SH-SY5Y (cell line): ENCODE results near the gene TAF7L.

Experiments
- GATA2 ChIP-seq: IDR thresholded peaks from 2 replicates; pipeline ENCODE4 v1.6.1; 2011; ENCODE audit warnings: mild to moderate bottlenecking, low read depth, low read length
- GATA3 ChIP-seq: IDR thresholded peaks from 2 replicates; pipeline ENCODE4 v1.6.1; 2011; ENCODE audit warnings: low read depth, mild to moderate bottlenecking, low read length, moderate library complexity

The TAF7L gene, protein sequence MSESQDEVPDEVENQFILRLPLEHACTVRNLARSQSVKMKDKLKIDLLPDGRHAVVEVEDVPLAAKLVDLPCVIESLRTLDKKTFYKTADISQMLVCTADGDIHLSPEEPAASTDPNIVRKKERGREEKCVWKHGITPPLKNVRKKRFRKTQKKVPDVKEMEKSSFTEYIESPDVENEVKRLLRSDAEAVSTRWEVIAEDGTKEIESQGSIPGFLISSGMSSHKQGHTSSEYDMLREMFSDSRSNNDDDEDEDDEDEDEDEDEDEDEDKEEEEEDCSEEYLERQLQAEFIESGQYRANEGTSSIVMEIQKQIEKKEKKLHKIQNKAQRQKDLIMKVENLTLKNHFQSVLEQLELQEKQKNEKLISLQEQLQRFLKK

DNA sequence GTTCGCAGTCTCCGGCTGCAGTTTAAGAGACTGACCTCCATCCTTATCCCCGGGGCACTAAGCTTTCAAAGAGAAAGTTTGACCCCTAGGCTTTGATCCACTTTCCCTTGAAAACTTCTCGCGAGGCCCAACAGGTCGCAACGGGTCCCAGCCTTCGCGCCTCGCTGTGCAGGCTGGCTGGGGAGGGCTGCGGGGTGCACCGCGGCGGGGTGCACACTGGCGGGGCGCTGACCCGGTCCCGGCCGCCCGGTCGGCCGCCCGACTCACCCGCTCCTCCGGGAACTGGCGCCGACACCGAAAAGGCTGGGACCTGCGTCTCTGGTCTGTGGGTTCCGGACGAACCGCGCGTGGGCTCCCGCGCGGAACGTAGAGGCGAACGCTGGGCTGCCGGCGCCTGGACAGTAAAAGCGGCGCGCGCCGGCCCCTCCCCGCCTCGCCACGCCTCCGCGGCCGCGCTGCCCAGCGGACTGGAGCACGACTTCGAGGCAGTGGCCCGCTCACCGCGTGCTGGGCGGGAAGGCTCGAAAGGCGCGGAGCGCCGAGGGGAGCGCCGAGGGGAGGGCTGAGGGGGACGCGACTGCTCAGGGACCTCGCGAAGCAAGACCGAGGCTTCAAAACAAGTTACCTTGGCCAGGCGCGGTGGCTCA, at the start of gene TAF7L:
Gene TAF7L (minus strand): TSS at position 378 of the 647 bp plus-strand sequence. CDS start 3,791 bp downstream, outside the sequence.
- TF ChIP-seq GATA2 (no peak), GATA3 (no peak)

DNA sequence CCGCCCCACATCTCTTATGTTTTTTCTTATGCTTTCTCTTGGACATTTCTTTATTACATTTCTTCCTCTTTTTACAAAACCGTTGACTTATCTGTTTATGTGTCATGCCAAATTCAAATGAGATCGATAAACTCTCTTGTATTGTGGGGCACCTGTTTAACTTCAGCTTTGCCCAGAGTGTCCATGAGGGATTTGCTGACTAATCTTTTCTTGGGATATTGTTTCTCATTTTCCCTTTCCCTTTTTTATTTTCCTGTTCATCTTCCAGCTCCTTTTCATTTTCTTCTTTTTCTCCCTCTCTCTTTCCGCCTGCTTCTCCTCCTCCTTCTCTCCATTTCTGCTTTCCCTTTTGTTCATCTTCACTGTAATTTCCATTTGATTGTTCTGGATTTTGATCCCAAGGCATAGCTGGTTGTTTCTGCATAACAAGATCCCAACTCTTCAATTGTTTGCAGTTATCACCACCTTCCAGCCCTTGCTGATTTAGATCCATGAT, 46.7 kb upstream of the TAF7L start:
- TF ChIP-seq GATA3 (no peak), GATA2 (no peak)

DNA sequence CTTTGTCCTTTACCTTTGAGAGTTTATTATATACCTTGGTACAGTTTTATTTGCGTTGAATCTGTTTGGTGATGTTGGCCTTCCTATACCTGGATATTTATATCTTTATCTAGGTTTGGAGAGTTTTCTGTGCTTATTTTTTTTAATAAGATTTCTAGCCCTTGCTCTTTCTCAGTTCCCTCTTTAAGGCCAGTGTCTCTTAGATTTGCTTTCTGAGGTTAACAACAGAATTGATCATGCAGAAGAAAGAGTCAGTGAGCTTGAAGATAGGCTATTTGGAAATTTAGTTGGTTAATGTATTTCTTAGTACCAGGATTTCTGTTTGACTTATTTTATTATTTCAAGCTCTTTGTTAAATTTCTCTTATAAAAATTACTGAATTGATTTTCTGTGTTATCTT, 12.7 kb upstream of the TAF7L start:
- TF ChIP-seq GATA3 (no peak), GATA2 (no peak)

DNA sequence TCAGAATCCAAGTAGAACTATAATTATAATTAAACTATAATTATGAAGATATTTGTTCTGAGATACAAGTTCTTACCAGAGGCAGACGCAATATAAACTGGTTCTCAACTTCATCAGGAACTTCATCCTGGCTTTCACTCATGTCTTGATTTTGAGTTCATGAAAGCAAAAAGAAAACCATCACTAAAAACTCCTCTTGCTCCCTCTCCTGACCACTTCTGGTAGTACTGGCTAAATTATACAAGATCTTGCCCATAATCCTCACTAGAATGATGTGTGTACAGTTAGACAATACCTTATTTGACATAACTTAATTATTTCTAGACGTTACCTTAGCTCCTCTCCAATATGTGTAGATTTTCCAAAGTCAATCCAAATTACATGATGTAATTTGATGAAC, 3.7 kb downstream of the TAF7L start:
- TF ChIP-seq GATA3 (no peak), GATA2 (no peak)

DNA sequence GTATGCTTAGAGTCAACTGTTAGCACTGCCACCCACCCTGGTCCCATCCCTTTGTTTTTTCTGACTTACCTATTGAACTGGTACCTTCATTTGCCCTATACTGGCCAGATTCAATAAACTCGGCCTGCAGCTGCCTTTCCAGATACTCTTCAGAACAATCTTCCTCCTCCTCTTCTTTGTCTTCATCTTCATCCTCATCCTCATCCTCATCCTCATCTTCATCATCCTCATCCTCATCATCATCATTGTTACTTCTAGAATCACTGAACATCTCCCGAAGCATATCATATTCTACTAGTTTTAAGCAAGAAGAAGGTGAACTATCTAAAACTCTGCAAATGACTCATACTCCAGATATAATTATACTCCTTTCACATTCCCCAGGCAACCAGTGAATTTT, 14.9 kb downstream of the TAF7L start:
- TF ChIP-seq GATA2, result no peak
- no peak for TF ChIP-seq GATA3

DNA sequence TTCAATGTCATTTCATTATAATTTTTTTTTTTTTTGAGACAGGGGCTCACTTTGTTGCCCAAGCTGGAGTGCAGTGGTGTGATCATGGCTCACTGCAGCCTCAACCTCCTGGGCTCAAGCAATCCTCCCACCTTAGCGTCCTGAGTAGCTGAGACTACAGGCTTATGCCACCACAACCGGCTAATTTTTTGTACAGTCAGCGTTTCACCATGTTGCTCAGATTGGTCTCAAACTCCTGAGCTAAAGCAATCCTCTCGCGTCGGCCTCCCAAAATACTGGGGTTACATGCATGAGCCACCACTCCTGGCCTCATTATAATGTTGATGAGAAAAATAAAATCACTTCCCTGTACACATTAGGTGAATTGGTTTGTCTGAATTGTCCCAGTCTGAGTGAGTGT, 16.9 kb downstream of the TAF7L start:
- TF ChIP-seq GATA2 (no peak), GATA3 (no peak)

DNA sequence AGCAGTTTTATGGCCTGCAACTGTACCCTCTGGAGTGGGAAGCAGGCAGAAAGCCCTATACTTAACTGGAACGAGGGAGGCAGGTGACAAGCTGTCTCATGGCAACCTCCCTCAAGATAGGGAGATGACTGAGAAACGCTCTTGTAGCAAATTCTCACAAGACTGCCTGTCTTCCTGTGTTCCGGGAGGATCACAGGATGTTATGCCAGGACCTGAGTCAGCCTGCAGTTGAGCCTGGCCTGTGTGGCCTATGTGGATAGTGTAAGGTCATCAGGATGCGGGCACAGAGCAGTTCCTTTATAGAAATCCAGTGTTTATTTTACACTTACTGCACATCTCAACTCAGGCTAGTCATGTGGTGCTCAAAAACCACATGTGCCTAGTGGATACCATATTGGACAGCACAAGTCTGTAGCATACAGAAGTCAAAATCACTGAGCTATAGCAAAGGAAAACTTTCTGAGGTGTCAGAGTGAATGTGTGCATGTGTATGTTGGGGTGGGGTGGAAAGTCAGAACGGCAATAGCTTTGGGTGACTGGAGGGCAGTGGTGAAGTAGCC, 25.2 kb downstream of the TAF7L start:
- TF ChIP-seq GATA2, result no peak
- TF ChIP-seq GATA3, result no peak

DNA sequence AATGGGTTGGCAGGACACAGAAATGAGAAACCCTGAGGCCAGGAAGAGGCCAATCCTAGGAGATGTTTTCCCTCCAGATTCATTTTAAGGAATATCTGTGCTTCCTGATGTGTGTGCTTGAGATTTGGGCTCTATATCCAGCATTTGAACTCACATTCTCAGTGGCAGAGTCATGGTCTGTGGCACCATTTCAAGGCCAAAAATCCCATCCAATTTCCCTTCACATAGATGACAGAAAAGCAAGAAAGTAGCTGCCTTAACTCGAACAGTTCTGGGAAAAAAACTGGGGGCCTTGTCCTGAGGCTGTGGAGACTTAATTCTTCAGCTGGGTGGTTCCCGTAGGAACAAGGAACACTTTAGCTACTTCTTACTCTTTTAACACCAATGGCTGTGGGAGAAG, 27.4 kb downstream of the TAF7L start:
- TF ChIP-seq GATA2, result no peak
- TF ChIP-seq GATA3, result no peak

DNA sequence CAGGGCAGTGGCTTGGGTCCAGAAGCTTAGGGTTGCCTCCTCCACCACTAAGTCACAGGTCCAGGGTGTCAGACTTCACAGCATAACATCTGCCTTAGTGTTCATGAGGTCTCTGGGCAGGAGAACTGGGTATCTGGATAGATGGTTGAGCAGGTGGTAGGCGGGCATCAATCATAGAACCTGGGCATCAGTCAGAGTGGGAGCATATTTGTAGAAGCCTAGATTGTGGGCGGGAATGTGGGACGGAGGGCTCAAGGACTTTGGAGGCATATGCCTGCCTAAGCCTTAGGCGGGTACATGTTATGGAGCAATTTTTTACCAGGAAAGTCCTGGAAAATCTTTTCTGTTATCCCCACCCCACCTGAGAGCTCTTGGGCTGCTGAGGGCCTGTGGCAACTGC, 28.5 kb downstream of the TAF7L start:
- TF ChIP-seq GATA3, result no peak
- TF ChIP-seq GATA2, result no peak

DNA sequence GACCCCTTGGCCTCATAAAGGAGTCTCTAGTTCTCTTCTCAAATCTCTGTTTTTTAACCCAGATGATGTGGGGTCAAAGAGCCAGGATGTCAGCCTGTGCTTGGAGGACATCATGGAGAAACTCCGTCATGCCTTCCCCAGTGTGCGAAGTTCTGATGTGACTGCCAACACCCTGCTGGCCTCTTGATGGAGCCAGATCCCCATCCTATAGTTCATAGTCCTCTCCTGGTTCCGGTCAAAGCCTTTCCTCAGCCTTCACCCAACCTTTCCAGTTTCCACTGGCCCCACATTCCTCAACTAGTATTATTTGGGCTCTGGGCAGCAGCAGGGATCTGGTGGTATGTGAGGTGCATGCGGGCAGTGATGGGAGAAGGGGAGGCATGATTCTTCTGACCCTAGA, 30.7 kb downstream of the TAF7L start:
- TF ChIP-seq GATA2 (no peak), GATA3 (no peak)

DNA sequence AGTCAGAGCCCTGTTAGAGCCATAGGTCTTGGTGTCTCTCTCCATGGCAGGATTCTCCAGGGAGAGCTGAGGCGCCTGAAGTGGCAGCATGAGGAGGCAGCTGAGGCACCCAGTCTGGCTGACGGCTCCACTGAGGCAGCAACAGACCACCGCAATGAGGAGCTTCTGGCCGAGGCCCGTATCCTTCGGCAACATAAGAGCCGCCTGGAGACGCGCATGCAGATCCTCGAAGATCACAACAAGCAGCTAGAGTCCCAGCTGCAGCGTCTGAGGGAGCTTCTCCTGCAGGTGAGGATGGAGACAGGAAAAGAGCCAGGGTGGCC, 32.9 kb downstream of the TAF7L start:
- TF ChIP-seq GATA3, result no peak
- no peak for TF ChIP-seq GATA2

DNA sequence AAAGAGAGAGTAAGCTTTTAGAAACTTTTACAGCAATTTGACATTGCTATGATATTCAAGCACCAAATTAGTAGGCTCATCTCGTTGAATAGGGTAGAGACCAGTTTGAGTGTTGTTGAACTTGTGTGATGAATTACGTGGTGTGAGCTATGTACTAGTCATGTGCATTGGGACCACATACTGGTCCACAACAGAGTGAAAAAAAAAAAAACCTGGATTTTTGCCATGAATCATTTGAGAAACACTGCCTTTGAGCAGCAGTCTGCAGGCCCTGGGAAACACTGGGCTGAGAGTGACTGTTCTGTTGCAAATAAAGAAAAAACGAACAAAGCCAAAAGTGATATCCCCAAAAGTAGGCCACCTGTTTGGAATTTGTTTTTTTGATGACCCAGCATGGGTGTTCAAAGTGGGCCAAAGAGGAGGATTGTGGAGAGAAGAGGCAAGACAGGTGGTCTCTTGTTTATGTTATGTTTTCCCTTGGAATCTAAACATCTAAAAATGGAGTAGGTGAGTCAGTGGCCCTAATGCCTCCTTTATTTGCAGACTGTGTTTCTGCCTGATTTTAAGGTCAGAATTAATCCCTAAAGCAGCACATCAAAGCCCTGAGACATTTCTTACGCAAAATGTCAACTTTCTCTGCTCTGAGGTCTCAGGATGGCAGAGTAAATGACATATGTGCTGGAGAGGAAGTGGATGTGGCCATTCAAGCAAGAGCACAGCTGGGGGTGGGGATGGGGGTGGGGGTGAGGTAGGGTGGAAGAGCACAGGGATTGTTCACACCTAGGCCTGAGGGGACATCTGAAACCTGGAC, 33.5 kb downstream of the TAF7L start:
- no peak for TF ChIP-seq GATA2

DNA sequence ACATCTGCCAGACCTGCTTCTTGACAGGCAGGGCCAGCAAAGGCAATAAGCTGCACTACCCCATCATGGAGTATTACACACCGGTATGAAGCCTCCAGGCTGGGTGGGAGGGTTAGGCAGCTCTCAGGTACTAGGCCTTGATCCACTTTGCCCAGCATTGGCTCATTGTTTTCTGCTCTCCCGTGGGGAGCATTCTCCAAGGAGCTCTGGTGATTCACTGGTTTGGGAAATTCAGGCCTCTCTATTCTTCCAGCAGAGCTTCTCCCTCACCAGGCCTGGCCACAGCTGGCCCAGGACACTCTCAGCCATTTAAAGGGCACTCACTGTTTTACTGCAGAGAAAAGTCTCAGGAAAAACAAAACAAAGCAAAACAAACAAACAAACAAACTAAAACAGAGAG, 38.5 kb downstream of the TAF7L start:
- TF ChIP-seq GATA2, result no peak
- no peak for TF ChIP-seq GATA3

DNA sequence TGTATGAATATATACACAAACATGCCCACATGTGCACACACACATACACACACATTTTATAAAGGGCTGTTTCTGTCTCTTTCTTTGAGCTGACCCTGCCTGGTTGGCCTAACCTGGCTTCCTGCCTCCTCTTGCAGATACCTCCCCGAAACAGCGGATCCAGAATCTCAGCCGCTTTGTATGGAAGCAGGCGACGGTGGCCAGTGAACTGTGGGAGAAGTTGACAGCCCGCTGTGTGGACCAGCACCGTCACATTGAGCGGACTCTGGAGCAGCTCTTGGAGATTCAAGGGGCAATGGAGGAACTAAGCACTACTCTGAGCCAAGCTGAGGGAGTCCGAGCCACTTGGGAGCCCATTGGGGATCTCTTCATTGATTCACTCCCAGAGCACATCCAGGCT, 49.6 kb downstream of the TAF7L start:
- TF ChIP-seq GATA2, result no peak
- TF ChIP-seq GATA3, result no peak
